Endothelial cell of umbilical vein (primary cell): ENCODE measurements around the gene DMAC2L. TPM values are rescaled to one million over a fixed set of nuclear protein-coding genes. Genes with fewer than 3 reads are reported as not detected.

ENCODE experiments used
- BruUV-seq: library from RNA; stranded (reverse); fragments of 400-500 nt; replicated peaks from 2 replicates; lab custom pipeline; 2021; lab: Mats Ljungman, UMichigan
- CTCF ChIA-PET: fragments of 300-600, 350-600 bp; sonication (Branson Sonifier 250); formaldehyde crosslinking; loops from one replicate; lab custom pipeline; 2021; ENCODE audit warnings: antibody characterized with exemption, inconsistent platforms; lab: Charles Lee
- POLR2A ChIA-PET: fragments of 300-600, 350-600 bp; sonication (Branson Sonifier 250); formaldehyde crosslinking; loops from one replicate; lab custom pipeline; 2021; ENCODE audit warnings: antibody characterized with exemption, inconsistent platforms; lab: Charles Lee
- DNase-seq: peaks from one replicate; pipeline ENCODE4 v3.0.0-alpha.2; 2011; ENCODE audit warnings: low read depth, low spot score
- FAIRE-seq: peaks from 2 replicates; lab custom pipeline; 2011; peaks lifted over from hg19 to GRCh38; lab: Jason Lieb, UNC
- H2AFZ ChIP-seq: 2 replicates; pipeline ENCODE4 v1.6.0; 2012; ENCODE audit warnings: low read depth, low read length, control low read depth, inconsistent platforms
- H3K27ac ChIP-seq: 2 replicates; pipeline ENCODE4 v1.5.1; 2011; ENCODE audit warnings: low read depth, mild to moderate bottlenecking, control low read depth, low read length, moderate library complexity; ENCODE audit not compliant: insufficient read depth
- H3K27me3 ChIP-seq, 2 experiments: 2 replicates each; pipeline versions ENCODE4 v1.6.0 to v1.6.1; 2011; ENCODE audit warnings: low read length in 2 of 2, mixed read lengths in 1 of 2; ENCODE audit not compliant: control insufficient read depth in 2 of 2, insufficient read depth in 2 of 2
- H3K36me3 ChIP-seq, 2 experiments: 2 replicates in 1 of 2; 3 replicates in 1 of 2; pipeline ENCODE4 v1.5.1; 2011; ENCODE audit warnings: low read length in 2 of 2, mild to moderate bottlenecking in 1 of 2, moderate library complexity in 1 of 2; ENCODE audit not compliant: control insufficient read depth in 2 of 2, insufficient read depth in 2 of 2; ENCODE audit errors: extremely low read depth in 1 of 2
- H3K4me1 ChIP-seq: 3 replicates; pipeline ENCODE4 v1.5.1; 2011; ENCODE audit warnings: mild to moderate bottlenecking, low read length; ENCODE audit not compliant: control insufficient read depth, insufficient read depth; ENCODE audit errors: extremely low read depth
- H3K4me2 ChIP-seq: 2 replicates; pipeline ENCODE4 v1.6.1; 2011; ENCODE audit warnings: low read length, control low read depth, mixed read lengths; ENCODE audit not compliant: insufficient read depth
- H3K4me3 ChIP-seq, 3 experiments: fragments of 200-600 bp in 1 of 3; sonication (generic), shearing (Covaris generic) in 1 of 3; replicated peaks in 1 of 3; 2 replicates each; pipeline ENCODE4 v1.5.1; 2011 to 2016; ENCODE audit warnings: control low read depth in 3 of 3, low read length in 3 of 3, mild to moderate bottlenecking in 2 of 3, inconsistent platforms in 1 of 3, low read depth in 1 of 3, moderate library complexity in 1 of 3; ENCODE audit not compliant: insufficient read depth in 1 of 3
- H3K79me2 ChIP-seq: 2 replicates; pipeline ENCODE4 v1.6.0; 2012; ENCODE audit warnings: low read length, inconsistent platforms; ENCODE audit not compliant: control insufficient read depth, insufficient read depth
- H3K9ac ChIP-seq: replicated peaks from 2 replicates; pipeline ENCODE3; 2011; ENCODE audit warnings: low read length, control low read depth; ENCODE audit not compliant: insufficient read depth; ENCODE audit errors: extremely low read depth
- H3K9me1 ChIP-seq: replicated peaks from 3 replicates; pipeline ENCODE4 v1.6.0; 2011; ENCODE audit warnings: mild to moderate bottlenecking, low read length; ENCODE audit not compliant: control insufficient read depth, insufficient read depth; ENCODE audit errors: extremely low read depth
- H3K9me3 ChIP-seq: replicated peaks from 2 replicates; pipeline ENCODE4 v1.5.1; 2012; ENCODE audit warnings: low read length, inconsistent platforms; ENCODE audit not compliant: control insufficient read depth, insufficient read depth
- H4K20me1 ChIP-seq: replicated peaks from 2 replicates; pipeline ENCODE3; 2011; ENCODE audit warnings: mild to moderate bottlenecking, low read length; ENCODE audit not compliant: control insufficient read depth, insufficient read depth; ENCODE audit errors: extremely low read depth
- CTCF ChIP-seq, 2 donors: IDR thresholded peaks; 1 replicate in 1 of 2; 2 replicates in 1 of 2; pipeline ENCODE4 v1.5.1; 2011; ENCODE audit warnings: low read length in 2 of 2, mild to moderate bottlenecking in 2 of 2, moderate library complexity in 2 of 2, control low read depth in 1 of 2, inconsistent platforms in 1 of 2, low read depth in 1 of 2; ENCODE audit not compliant: insufficient read depth in 1 of 2; ENCODE audit errors: extremely low read depth in 1 of 2
- EZH2 ChIP-seq: IDR thresholded peaks from 2 replicates; pipeline ENCODE4 v1.6.1; 2012; ENCODE audit warnings: borderline replicate concordance, low read depth, mild to moderate bottlenecking, moderate library complexity, low read length, inconsistent platforms; ENCODE audit not compliant: severe bottlenecking
- FOS ChIP-seq: IDR thresholded peaks from 2 replicates; pipeline ENCODE4 v1.6.1; 2011; ENCODE audit warnings: mild to moderate bottlenecking, low read length, moderate library complexity, borderline replicate concordance; ENCODE audit not compliant: insufficient read depth
- GATA2 ChIP-seq: IDR thresholded peaks from 2 replicates; pipeline ENCODE4 v1.7.0; 2011; ENCODE audit warnings: low read depth, mild to moderate bottlenecking, moderate library complexity, mixed read lengths, low read length; ENCODE audit not compliant: insufficient read length, insufficient read depth
- JUN ChIP-seq: IDR thresholded peaks from 2 replicates; pipeline ENCODE4 v1.6.1; 2011; ENCODE audit warnings: borderline replicate concordance, low read depth; ENCODE audit not compliant: insufficient read length, insufficient read depth
- MAX ChIP-seq: IDR thresholded peaks from 2 replicates; pipeline ENCODE4 v1.6.1; 2011; ENCODE audit not compliant: insufficient read depth, insufficient read length
- MYC ChIP-seq: IDR thresholded peaks from one replicate; pipeline ENCODE4 v1.6.1; 2011; ENCODE audit warnings: mild to moderate bottlenecking, low read depth, low read length
- POLR2A ChIP-seq: IDR thresholded peaks from 2 replicates; pipeline ENCODE4 v1.6.1; 2012; ENCODE audit warnings: low read depth, mild to moderate bottlenecking, control low read depth, low read length
- POLR2AphosphoS5 ChIP-seq: IDR thresholded peaks from 2 replicates; pipeline ENCODE4 v1.6.1; 2012; ENCODE audit warnings: low read depth, mild to moderate bottlenecking, control low read depth, low read length, moderate library complexity; ENCODE audit not compliant: insufficient read depth
- dilution Hi-C: fragments of 300-500 bp; cut with MboI; formaldehyde crosslinking; loops from one replicate; pipeline ENCODE4 v1.15.0; 2019; ENCODE audit warnings: low sequenced_read_pairs; ENCODE audit not compliant: extremely low pct_ligation_motif_present
- intact Hi-C: fragments of 100-400 bp; cut with micrococcal nuclease; formaldehyde crosslinking; loops from one replicate; pipeline ENCODE4 v1.10.0; 2022
- polyA plus RNA-seq, 4 experiments: library from polyadenylated mRNA; depleted of rRNA in 3 of 4; stranded (reverse) in 3 of 4; unstranded in 1 of 4; fragments of >200 nt; gene quantifications; 2 replicates each; pipeline versions ENCODE4 v1.2.1 to v1.2.3, GENCODE V29; 2011 to 2012; ENCODE audit warnings: missing spikeins in 1 of 4
- total RNA-seq: library from RNA; stranded (reverse); gene quantifications from 2 replicates; pipeline ENCODE4 v1.2.3, GENCODE V29; 2021

DMAC2L gene
- total and polyA plus RNA-seq, 2 donors (not counting 3 experiments of a cell fraction or from before 2014, with no cell fraction given) = 13.9 to 19.2 TPM

GRCh38 chr14:50333014-50333509 lies 20.9 kb downstream of the DMAC2L start:
- Histone ChIP-seq H3K9ac (no peak overlapping the region), H3K27ac (no peak overlapping the region), H3K4me3 (no peak overlapping the region), H3K79me2 (no peaks in the 10 kb centered on the region), H3K4me1 (peaks cover 24% of the 10 kb centered on the region), H2AFZ (no peak overlapping the region), H3K27me3 (no peaks in the 10 kb centered on the region), H3K9me3 (no peaks in the 10 kb centered on the region), H3K36me3 (peaks cover 2% of the 10 kb centered on the region in 2 experiments), H4K20me1 (no peaks in the 10 kb centered on the region), H3K9me1 (no peaks in the 10 kb centered on the region), H3K4me2 (no peak overlapping the region)
- dilution Hi-C loops (no loop called here), intact Hi-C loops (no loop called here)
- DNase-seq = peak; percentile 34
- ChIA-PET POLR2A (no interaction called here), CTCF (interaction anchor here (0.9 to 2.3 kb wide), 5 partner anchors 11 to 199 kb away, joined by 3 to 17 read pairs (median 3); partner anchors contain the start of gene MAP4K5)
- no peak for TF ChIP-seq JUN
- TF ChIP-seq POLR2AphosphoS5 = peak; percentile 25
- no TSS peak for BruUV-seq
- FAIRE-seq = peak; percentile 62

GRCh38 chr14:50334211-50334610 lies 22.1 kb downstream of the DMAC2L start:
- no peak overlapping the region for H2AFZ ChIP-seq
- ChIA-PET CTCF (interaction anchor here (0.9 to 1.4 kb wide), 3 partner anchors 12 to 17 kb away, joined by 3 to 4 read pairs (median 3); no protein-coding TSS in a partner anchor), POLR2A (no interaction called here)
- H3K9ac ChIP-seq = no peak overlapping the region
- no peaks in the 10 kb centered on the region for H4K20me1 ChIP-seq
- TF ChIP-seq GATA2 (no peak), JUN (no peak), CTCF (IDR thresholded peaks at IDR 0.05; ENCODE audit: extremely low read depth in 1 of 2, insufficient read depth in 1 of 2, low read depth in 1 of 2, low read length in 2 of 2) (no peak), POLR2A (no peak), EZH2 (no peak), FOS (no peak), MYC (no peak), MAX (no peak), POLR2AphosphoS5 (no peak)
- BruUV-seq = no TSS peak
- no peak overlapping the region for H3K4me2 ChIP-seq
- no peaks in the 10 kb centered on the region for H3K9me1 ChIP-seq
- H3K4me3 ChIP-seq = no peak overlapping the region
- no peaks in the 10 kb centered on the region for H3K9me3 ChIP-seq
- intact Hi-C loops = no loop called here
- DNase-seq (no peak), FAIRE-seq (no peak)
- H3K36me3 ChIP-seq = peaks cover 2% of the 10 kb centered on the region in 2 experiments
- no peaks in the 10 kb centered on the region for H3K79me2 ChIP-seq
- no peaks in the 10 kb centered on the region for H3K27me3 ChIP-seq
- dilution Hi-C loops = no loop called here
- H3K4me1 ChIP-seq = peaks cover 24% of the 10 kb centered on the region
- H3K27ac ChIP-seq = no peak overlapping the region
